CD4-positive, alpha-beta T cell (primary cell): ENCODE data around the gene MORN3. TPM values are rescaled to one million over a fixed set of nuclear protein-coding genes. Genes with fewer than 3 reads are reported as not detected.
A peak's percentile ranks its signal among the peaks of the same experiment; 100 is the strongest.

ENCODE experiments used
- ATAC-seq: fragments of 200-7000 bp; cut with Tn5 transposase; one replicate; pipeline ENCODE4 v1.10.0; 2022; ENCODE audit warnings: mild to moderate bottlenecking; ENCODE audit not compliant: poor library complexity
- CTCF ChIA-PET: fragments of 350-600 bp; sonication (Branson Sonifier 250); formaldehyde crosslinking; loops from one replicate; lab custom pipeline; 2021; ENCODE audit warnings: antibody characterized with exemption, inconsistent platforms; lab: Charles Lee
- POLR2A ChIA-PET: fragments of 350-600 bp; sonication (Branson Sonifier 250); formaldehyde crosslinking; loops from one replicate; lab custom pipeline; 2021; ENCODE audit warnings: antibody characterized with exemption, inconsistent platforms; lab: Charles Lee
- DNase-seq, 14 experiments: peaks; one replicate each; pipeline ENCODE4 v3.0.0-alpha.2; 2013 to 2020; ENCODE audit warnings: mixed read lengths in 2 of 14
- H3K27ac ChIP-seq, 2 donors: one replicate each; pipeline versions ENCODE4 v1.5.1 to v1.7.0; 2013; ENCODE audit warnings: low read length in 2 of 2, low read depth in 1 of 2, mild to moderate bottlenecking in 1 of 2
- H3K27me3 ChIP-seq, 2 experiments: 1 replicate in 1 of 2; 2 replicates in 1 of 2; pipeline versions ENCODE4 v1.6.1 to v1.7.0; 2013; ENCODE audit warnings: low read length in 2 of 2, control low read depth in 1 of 2, mild to moderate bottlenecking in 1 of 2, moderate library complexity in 1 of 2; ENCODE audit not compliant: insufficient read depth in 2 of 2, control insufficient read depth in 1 of 2
- H3K36me3 ChIP-seq: one replicate; pipeline ENCODE4 v1.6.1; 2013; ENCODE audit warnings: low read length, control low read depth; ENCODE audit not compliant: insufficient read depth
- H3K4me1 ChIP-seq: one replicate; pipeline ENCODE4 v1.6.1; 2013; ENCODE audit warnings: low read length, control low read depth; ENCODE audit not compliant: insufficient read depth
- H3K4me3 ChIP-seq: one replicate; pipeline ENCODE4 v1.5.1; 2013; ENCODE audit warnings: mild to moderate bottlenecking, low read length, moderate library complexity
- H3K9me3 ChIP-seq, 2 experiments: 1 replicate in 1 of 2; 2 replicates in 1 of 2; pipeline versions ENCODE4 v1.6.1 to v1.7.0; 2013; ENCODE audit warnings: low read length in 2 of 2, mild to moderate bottlenecking in 2 of 2, control low read depth in 1 of 2, moderate library complexity in 1 of 2; ENCODE audit not compliant: control insufficient read depth in 1 of 2, insufficient read depth in 1 of 2
- H3K27ac Mint-ChIP-seq: one replicate; pipeline ENCODE4 v1.8.0; 2020; ENCODE audit warnings: mixed read lengths
- H3K27me3 Mint-ChIP-seq: one replicate; pipeline ENCODE4 v1.8.0; 2021; ENCODE audit warnings: mixed read lengths
- H3K36me3 Mint-ChIP-seq: one replicate; pipeline ENCODE4 v1.8.0; 2021; ENCODE audit warnings: low read depth, mixed read lengths
- H3K4me1 Mint-ChIP-seq: one replicate; pipeline ENCODE4 v1.8.0; 2021; ENCODE audit warnings: low read depth, mixed read lengths
- H3K4me3 Mint-ChIP-seq: one replicate; pipeline ENCODE4 v1.8.0; 2020; ENCODE audit warnings: mild to moderate bottlenecking, mixed read lengths
- H3K9me3 Mint-ChIP-seq: one replicate; pipeline ENCODE4 v1.8.0; 2020; ENCODE audit warnings: mixed read lengths
- CTCF ChIP-seq: fragments of 200-600 bp; IDR thresholded peaks from one replicate; pipeline ENCODE4 v1.8.0; 2022; ENCODE audit warnings: antibody characterized with exemption, mild to moderate bottlenecking
- intact Hi-C, 2 experiments: fragments of 100-400 bp; cut with DNase I in 1 of 2; cut with micrococcal nuclease in 1 of 2; formaldehyde crosslinking; loops; one replicate each; pipeline versions ENCODE4 v1.15.1 to v1.9.0; 2023 to 2025; cut with DNase I, micrococcal nuclease
- total RNA-seq, 174 experiments: library from RNA in 2 of 174; stranded (reverse) in 2 of 174; gene quantifications; one replicate each; pipeline ENCODE4 v1.2.3 and lab custom pipeline; 2021 to 2026

The MORN3 gene
- total RNA-seq, 2 experiments from 2014 or later, result 9.8 to 11.9 TPM

GRCh38 chr12:121613462-121613861 is 56.0 kb downstream of the MORN3 start:
- H3K9me3 Mint-ChIP-seq, result no peaks in the 10 kb centered on the region
- Histone ChIP-seq H3K27me3 (no peaks in the 10 kb centered on the region), H3K9me3 (no peaks in the 10 kb centered on the region), H3K4me3 (no peak overlapping the region), H3K27ac (no peak overlapping the region), H3K4me1 (peaks cover 14% of the 10 kb centered on the region), H3K36me3 (no peaks in the 10 kb centered on the region)
- H3K27ac Mint-ChIP-seq, result no peak overlapping the region
- H3K27me3 Mint-ChIP-seq, result no peaks in the 10 kb centered on the region
- TF ChIP-seq CTCF, result no peak
- H3K4me3 Mint-ChIP-seq, result no peak overlapping the region
- intact Hi-C loops, result no loop called here
- ATAC-seq, result no peak
- CTCF ChIA-PET, result interaction anchor here (1.5 kb wide), 1 partner anchor 61 kb away, joined by 4 read pairs; no protein-coding TSS in a partner anchor
- POLR2A ChIA-PET, result interaction anchor here (1.2 kb wide), 1 partner anchor 34 kb away, joined by 3 read pairs; no protein-coding TSS in a partner anchor
- no peaks in the 10 kb centered on the region for H3K36me3 Mint-ChIP-seq
- H3K4me1 Mint-ChIP-seq, result peaks cover 8% of the 10 kb centered on the region
- no peak for DNase-seq

GRCh38 chr12:121611306-121611705 is 58.1 kb downstream of the MORN3 start:
- intact Hi-C loops, result no loop called here
- Histone ChIP-seq H3K4me3 (no peak overlapping the region), H3K36me3 (no peaks in the 10 kb centered on the region), H3K27ac (no peak overlapping the region), H3K9me3 (no peaks in the 10 kb centered on the region), H3K4me1 (peaks cover 14% of the 10 kb centered on the region), H3K27me3 (no peaks in the 10 kb centered on the region)
- ChIA-PET CTCF (no interaction called here), POLR2A (interaction anchor here (1.3 kb wide), 1 partner anchor 66 kb away, joined by 4 read pairs; no protein-coding TSS in a partner anchor)
- Mint-ChIP-seq H3K27ac (no peak overlapping the region), H3K4me1 (peaks cover 9% of the 10 kb centered on the region), H3K9me3 (no peaks in the 10 kb centered on the region), H3K36me3 (no peaks in the 10 kb centered on the region), H3K27me3 (no peaks in the 10 kb centered on the region), H3K4me3 (no peak overlapping the region)
- peak in 6 of 14 experiments; percentile 7 to 43 (median 26) for DNase-seq
- TF ChIP-seq CTCF, result no peak
- ATAC-seq, result no peak

- Mint-ChIP-seq H3K4me1 (peaks cover 9% of the 10 kb centered on the region), H3K27ac (no peak overlapping the region), H3K9me3 (no peaks in the 10 kb centered on the region), H3K27me3 (no peaks in the 10 kb centered on the region), H3K4me3 (no peak overlapping the region), H3K36me3 (no peaks in the 10 kb centered on the region)
- CTCF ChIA-PET, result interaction anchor here (0.6 kb wide), 1 partner anchor 58 kb away, joined by 3 read pairs; no protein-coding TSS in a partner anchor
- H3K27ac ChIP-seq, result no peak overlapping the region
- peaks cover 10% of the 10 kb centered on the region for H3K4me1 ChIP-seq
- no peak overlapping the region for H3K4me3 ChIP-seq
- intact Hi-C loops, result no loop called here
- POLR2A ChIA-PET, result interaction anchor here (1.0 to 1.3 kb wide), 2 partner anchors 30 to 65 kb away, joined by 3 to 4 read pairs; partner anchors contain the start of gene KDM2B
- H3K27me3 ChIP-seq, result no peaks in the 10 kb centered on the region
- ATAC-seq (no peak), DNase-seq (no peak)
- H3K9me3 ChIP-seq, result no peaks in the 10 kb centered on the region
- H3K36me3 ChIP-seq, result no peaks in the 10 kb centered on the region
- no peak for TF ChIP-seq CTCF
Measured at GRCh38 chr12:121610239-121611149, 59.0 kb downstream of the MORN3 start.
